Measurements from ENCODE around the gene JAZF1. TPM values are rescaled to one million over a fixed set of nuclear protein-coding genes. Genes with fewer than 3 reads are reported as not detected.

Gene JAZF1
- total and polyA plus RNA-seq, 4 donors: 5.2 to 16.5 (median 10.7) TPM

DNA sequence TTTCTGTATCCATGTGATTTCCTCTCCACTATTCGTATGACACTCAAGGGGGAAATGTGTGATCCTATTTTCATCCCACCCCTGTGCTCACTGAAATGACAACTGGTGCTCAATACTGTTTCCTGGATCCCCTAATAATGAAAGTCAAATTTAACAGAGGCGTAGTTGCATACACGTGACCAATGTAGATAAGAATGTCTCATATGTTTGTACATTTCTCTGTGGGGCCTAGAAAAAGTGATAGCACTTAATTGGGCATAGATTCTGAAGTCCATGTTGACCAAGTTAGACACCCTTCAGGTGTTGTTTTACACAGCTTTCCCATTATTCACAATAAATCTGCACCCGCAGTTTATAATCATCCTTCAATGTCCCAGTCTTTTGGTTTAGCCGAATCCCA lies 59.1 kb downstream of the JAZF1 start:
- H3K4me1 ChIP-seq (ENCODE audit: control insufficient read depth in 5 of 5, insufficient read depth in 5 of 5, low read length in 5 of 5): peaks cover 0 to 9% (median 1%) of the 10 kb centered on the region in 5 donors
- no peak for DNase-seq
- H3K9me3 ChIP-seq (ENCODE audit: control insufficient read depth in 4 of 4, insufficient read depth in 3 of 4, low read length in 3 of 4): no peaks in the 10 kb centered on the region
- H3K27me3 ChIP-seq (ENCODE audit: control insufficient read depth in 3 of 3, insufficient read depth in 3 of 3, low read length in 2 of 3): no peaks in the 10 kb centered on the region
- no peaks in the 10 kb centered on the region for H3K36me3 ChIP-seq (ENCODE audit: control insufficient read depth in 4 of 4, insufficient read depth in 4 of 4, low read length in 4 of 4)
- no peak overlapping the region for H3K4me3 ChIP-seq
- WGBS, 2 donors: 95 to 97% methylated on average over 5 of the region's 5 CpGs
- H3K9ac ChIP-seq (ENCODE audit: insufficient read depth in 1 of 2, low read length in 2 of 2): no peak overlapping the region
- TF ChIP-seq, protein P1, sequence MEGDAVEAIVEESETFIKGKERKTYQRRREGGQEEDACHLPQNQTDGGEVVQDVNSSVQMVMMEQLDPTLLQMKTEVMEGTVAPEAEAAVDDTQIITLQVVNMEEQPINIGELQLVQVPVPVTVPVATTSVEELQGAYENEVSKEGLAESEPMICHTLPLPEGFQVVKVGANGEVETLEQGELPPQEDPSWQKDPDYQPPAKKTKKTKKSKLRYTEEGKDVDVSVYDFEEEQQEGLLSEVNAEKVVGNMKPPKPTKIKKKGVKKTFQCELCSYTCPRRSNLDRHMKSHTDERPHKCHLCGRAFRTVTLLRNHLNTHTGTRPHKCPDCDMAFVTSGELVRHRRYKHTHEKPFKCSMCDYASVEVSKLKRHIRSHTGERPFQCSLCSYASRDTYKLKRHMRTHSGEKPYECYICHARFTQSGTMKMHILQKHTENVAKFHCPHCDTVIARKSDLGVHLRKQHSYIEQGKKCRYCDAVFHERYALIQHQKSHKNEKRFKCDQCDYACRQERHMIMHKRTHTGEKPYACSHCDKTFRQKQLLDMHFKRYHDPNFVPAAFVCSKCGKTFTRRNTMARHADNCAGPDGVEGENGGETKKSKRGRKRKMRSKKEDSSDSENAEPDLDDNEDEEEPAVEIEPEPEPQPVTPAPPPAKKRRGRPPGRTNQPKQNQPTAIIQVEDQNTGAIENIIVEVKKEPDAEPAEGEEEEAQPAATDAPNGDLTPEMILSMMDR (IDR thresholded peaks at IDR 0.05; ENCODE audit: control extremely low read depth, extremely low read depth): no peak
- no peak for ATAC-seq (ENCODE audit: insufficient read depth, low FRiP score)
- no peak overlapping the region for H3K27ac ChIP-seq (ENCODE audit: low read depth in 1 of 2, low read length in 1 of 2)

DNA sequence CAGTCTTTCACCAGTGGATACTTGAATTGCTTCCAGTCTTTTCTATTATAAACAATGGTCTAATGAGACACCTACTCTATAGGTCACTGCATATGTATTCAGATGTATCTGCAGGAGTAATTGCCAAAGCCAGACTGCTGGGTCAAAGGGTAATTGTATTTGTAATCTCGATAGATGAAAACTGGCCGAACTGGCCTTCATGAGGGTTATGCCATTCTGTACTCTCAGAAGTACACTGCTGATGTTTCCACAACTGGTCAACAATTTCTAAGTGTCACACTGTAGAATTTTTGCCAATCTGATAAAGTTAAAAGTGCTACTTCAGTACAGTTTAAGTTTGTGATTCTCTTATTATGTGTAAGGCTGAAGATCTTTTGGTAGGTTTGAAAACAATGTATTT lies 64.6 kb downstream of the JAZF1 start:
- ATAC-seq (ENCODE audit: insufficient read depth, low FRiP score): no peak
- WGBS, 2 donors: 69 to 84% methylated on average over 2 of the region's 2 CpGs
- Histone ChIP-seq H3K4me1 (ENCODE audit: control insufficient read depth in 5 of 5, insufficient read depth in 5 of 5, low read length in 5 of 5) (peaks cover 0 to 13% (median 5%) of the 10 kb centered on the region in 5 donors), H3K27ac (ENCODE audit: low read depth in 1 of 2, low read length in 1 of 2) (no peak overlapping the region), H3K9me3 (ENCODE audit: control insufficient read depth in 4 of 4, insufficient read depth in 3 of 4, low read length in 3 of 4) (no peaks in the 10 kb centered on the region), H3K36me3 (ENCODE audit: control insufficient read depth in 4 of 4, insufficient read depth in 4 of 4, low read length in 4 of 4) (no peaks in the 10 kb centered on the region), H3K4me3 (no peak overlapping the region), H3K9ac (ENCODE audit: insufficient read depth in 1 of 2, low read length in 2 of 2) (no peak overlapping the region), H3K27me3 (ENCODE audit: control insufficient read depth in 3 of 3, insufficient read depth in 3 of 3, low read length in 2 of 3) (no peaks in the 10 kb centered on the region)
- TF ChIP-seq, protein P1 (IDR thresholded peaks at IDR 0.05; ENCODE audit: control extremely low read depth, extremely low read depth): no peak
- DNase-seq: peak in 2 of 3 donors; percentile 43 to 62

DNA sequence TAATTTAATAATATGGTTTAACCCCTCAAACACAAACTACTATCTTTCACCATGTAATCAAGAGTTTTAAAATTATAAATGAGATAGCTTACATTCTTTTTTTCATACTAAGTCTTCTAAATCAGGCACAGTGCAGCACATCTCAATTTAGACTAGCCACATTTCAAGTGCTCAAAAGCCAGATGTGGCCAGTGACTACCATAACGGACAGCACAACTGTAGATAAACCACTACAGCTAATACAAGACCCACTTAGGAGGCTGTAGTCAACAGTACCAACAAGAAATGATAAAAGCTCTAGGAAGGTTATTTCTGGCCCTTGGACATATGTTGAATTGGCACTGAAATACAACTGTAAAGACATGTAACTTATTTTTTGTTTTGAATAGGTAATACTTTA lies 65.3 kb downstream of the JAZF1 start:
- Histone ChIP-seq H3K9me3 (ENCODE audit: control insufficient read depth in 4 of 4, insufficient read depth in 3 of 4, low read length in 3 of 4) (no peaks in the 10 kb centered on the region), H3K27me3 (ENCODE audit: control insufficient read depth in 3 of 3, insufficient read depth in 3 of 3, low read length in 2 of 3) (no peaks in the 10 kb centered on the region), H3K4me1 (ENCODE audit: control insufficient read depth in 5 of 5, insufficient read depth in 5 of 5, low read length in 5 of 5) (peaks cover 0 to 13% (median 5%) of the 10 kb centered on the region in 5 donors), H3K9ac (ENCODE audit: insufficient read depth in 1 of 2, low read length in 2 of 2) (no peak overlapping the region), H3K4me3 (no peak overlapping the region), H3K27ac (ENCODE audit: low read depth in 1 of 2, low read length in 1 of 2) (no peak overlapping the region), H3K36me3 (ENCODE audit: control insufficient read depth in 4 of 4, insufficient read depth in 4 of 4, low read length in 4 of 4) (no peaks in the 10 kb centered on the region)
- WGBS, 2 donors: 80 to 98% methylated on average over 1 of the region's 1 CpG
- no peak for DNase-seq
- TF ChIP-seq, protein P1 (IDR thresholded peaks at IDR 0.05; ENCODE audit: control extremely low read depth, extremely low read depth): no peak
- no peak for ATAC-seq (ENCODE audit: insufficient read depth, low FRiP score)

DNA sequence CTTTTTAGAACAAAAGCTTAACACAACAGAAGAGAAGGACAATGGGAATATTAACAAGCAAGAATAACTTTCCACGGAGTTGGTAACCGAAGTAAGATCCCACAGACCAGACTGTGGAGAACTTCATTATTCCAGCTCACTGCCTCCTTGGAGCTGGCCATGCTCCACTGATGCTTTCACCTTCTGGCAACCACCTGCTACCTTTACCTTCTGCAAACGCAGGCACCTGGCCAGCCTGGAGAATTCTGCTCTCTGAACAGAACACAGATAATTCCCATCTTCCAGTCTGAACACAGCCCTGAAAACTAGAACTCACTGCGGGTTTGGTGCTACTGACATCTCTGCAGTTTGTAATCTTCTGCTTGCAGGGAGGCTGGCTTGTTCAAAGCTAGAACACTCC lies 66.5 kb downstream of the JAZF1 start:
- ATAC-seq (ENCODE audit: insufficient read depth, low FRiP score): no peak
- no peaks in the 10 kb centered on the region for H3K36me3 ChIP-seq (ENCODE audit: control insufficient read depth in 4 of 4, insufficient read depth in 4 of 4, low read length in 4 of 4)
- 89 to 96% methylated on average over 4 of the region's 4 CpGs for WGBS, 2 donors

More for the DNA sequence above, 66.5 kb downstream of the JAZF1 start:
- Histone ChIP-seq H3K27ac (ENCODE audit: low read depth in 1 of 2, low read length in 1 of 2) (no peak overlapping the region), H3K27me3 (ENCODE audit: control insufficient read depth in 3 of 3, insufficient read depth in 3 of 3, low read length in 2 of 3) (no peaks in the 10 kb centered on the region), H3K4me3 (no peak overlapping the region), H3K9me3 (ENCODE audit: control insufficient read depth in 4 of 4, insufficient read depth in 3 of 4, low read length in 3 of 4) (no peaks in the 10 kb centered on the region), H3K9ac (ENCODE audit: insufficient read depth in 1 of 2, low read length in 2 of 2) (no peak overlapping the region), H3K4me1 (ENCODE audit: control insufficient read depth in 5 of 5, insufficient read depth in 5 of 5, low read length in 5 of 5) (peaks cover 0 to 13% (median 5%) of the 10 kb centered on the region in 5 donors)
- TF ChIP-seq, protein P1 (IDR thresholded peaks at IDR 0.05; ENCODE audit: control extremely low read depth, extremely low read depth): no peak
- DNase-seq: no peak

Measured in lung (tissue), 12 donors.